Epithelial cell of proximal tubule (primary cell): ENCODE data around the gene WDFY2. TPM values are rescaled to one million over a fixed set of nuclear protein-coding genes. Genes with fewer than 3 reads are reported as not detected.

ENCODE experiments used
- DNase-seq: peaks from one replicate; pipeline ENCODE4 v3.0.0-alpha.2; 2011; ENCODE audit warnings: low read depth
- H3K4me3 ChIP-seq: 2 replicates; pipeline ENCODE4 v1.5.1; 2011; ENCODE audit warnings: low read depth, mild to moderate bottlenecking, low read length
- total RNA-seq: library from RNA; depleted of rRNA; stranded (reverse); fragments of >200 nt; gene quantifications from 2 replicates; pipeline ENCODE4 v1.2.3, GENCODE V29; 2015
- TF ChIP-seq, protein P1 (sequence below): conservative IDR thresholded peaks from 2 replicates; pipeline ENCODE4 v1.5.1; 2012; ENCODE audit warnings: low read depth, mild to moderate bottlenecking, low read length

Gene WDFY2
- total RNA-seq, 1 donor from 2014 or later: 5.1 TPM

- H3K4me3 ChIP-seq: no peak overlapping the region
- TF ChIP-seq, protein P1, sequence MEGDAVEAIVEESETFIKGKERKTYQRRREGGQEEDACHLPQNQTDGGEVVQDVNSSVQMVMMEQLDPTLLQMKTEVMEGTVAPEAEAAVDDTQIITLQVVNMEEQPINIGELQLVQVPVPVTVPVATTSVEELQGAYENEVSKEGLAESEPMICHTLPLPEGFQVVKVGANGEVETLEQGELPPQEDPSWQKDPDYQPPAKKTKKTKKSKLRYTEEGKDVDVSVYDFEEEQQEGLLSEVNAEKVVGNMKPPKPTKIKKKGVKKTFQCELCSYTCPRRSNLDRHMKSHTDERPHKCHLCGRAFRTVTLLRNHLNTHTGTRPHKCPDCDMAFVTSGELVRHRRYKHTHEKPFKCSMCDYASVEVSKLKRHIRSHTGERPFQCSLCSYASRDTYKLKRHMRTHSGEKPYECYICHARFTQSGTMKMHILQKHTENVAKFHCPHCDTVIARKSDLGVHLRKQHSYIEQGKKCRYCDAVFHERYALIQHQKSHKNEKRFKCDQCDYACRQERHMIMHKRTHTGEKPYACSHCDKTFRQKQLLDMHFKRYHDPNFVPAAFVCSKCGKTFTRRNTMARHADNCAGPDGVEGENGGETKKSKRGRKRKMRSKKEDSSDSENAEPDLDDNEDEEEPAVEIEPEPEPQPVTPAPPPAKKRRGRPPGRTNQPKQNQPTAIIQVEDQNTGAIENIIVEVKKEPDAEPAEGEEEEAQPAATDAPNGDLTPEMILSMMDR: no peak
- no peak for DNase-seq
These were observed 195.8 kb downstream of the WDFY2 start for GRCh38 chr13:51780099-51780498.

DNA sequence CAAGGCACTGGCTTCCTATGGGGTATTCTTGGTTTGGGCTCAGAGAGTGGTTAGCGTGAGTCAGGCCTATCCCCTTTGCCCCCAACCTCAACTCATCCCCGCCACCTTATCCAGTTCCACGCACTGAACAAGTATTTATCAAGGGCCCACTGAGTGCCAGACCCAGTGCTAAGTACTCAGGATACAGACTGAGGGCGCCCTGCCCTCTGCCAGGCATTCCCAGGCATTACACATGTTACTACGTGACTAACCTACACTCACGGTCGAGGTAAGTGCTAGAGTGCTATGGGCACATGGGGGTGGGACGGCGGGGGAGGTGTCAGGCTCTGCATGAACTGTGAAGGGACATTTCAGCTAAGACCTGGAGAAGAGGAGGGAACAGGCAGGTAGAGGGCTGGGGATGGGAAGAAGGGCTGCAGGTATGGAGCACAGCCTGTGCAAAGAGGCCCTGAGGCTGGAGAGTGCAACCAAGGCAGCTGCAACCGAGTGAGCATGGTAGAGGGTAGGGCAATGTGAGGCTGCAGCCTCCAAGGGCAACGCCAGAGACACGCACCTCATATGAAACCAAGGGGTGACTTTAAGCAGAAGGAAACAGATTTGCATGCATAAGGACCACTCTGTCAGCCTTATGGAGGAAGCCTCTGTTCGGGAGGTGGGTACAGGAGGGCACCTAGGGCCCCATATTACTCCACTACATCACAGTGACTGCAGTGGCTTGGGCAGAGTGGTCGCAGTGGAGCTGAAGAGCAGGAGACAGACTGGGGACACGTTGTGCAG is 197.2 kb downstream of the WDFY2 start:
- H3K4me3 ChIP-seq: no peak overlapping the region
- TF ChIP-seq, protein P1: peak; percentile 63
- no peak for DNase-seq

DNA sequence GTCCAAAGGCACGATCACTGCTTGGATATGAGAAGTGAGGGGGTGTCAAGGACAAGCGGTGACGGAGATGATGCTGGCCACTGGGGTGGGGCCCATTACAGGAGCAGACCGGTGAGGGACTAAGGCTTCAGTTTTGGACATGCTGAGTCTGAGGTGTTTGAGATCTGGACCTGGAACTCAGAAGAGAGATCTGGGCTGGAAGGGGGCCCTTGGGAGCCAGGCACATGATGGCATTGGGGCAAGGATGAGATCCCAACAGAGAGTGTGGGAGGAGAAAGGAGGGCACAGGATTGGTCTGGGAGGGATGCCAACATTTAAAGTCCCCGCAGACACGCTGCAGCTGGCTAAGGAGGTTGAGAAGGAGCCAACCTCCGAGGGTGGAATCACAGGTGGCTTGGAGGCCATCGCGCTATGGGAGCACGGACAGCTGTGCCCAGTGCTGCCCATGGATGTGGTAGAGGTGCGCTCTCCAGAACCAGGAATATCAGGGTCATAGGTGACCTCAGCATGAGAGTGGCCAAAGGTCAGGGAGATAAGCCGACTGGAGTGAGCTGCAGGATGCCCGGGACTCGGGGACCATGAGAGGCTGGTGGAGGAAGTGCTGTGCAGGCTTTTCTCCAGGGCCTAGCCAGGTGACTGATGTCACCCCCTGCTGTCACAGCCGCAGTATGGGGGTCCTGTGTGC is 197.9 kb downstream of the WDFY2 start:
- TF ChIP-seq, protein P1: no peak
- no peak for DNase-seq
- no peak overlapping the region for H3K4me3 ChIP-seq

- no peak for DNase-seq
- H3K4me3 ChIP-seq: no peak overlapping the region
- TF ChIP-seq, protein P1: no peak
These were observed 199.3 kb downstream of the WDFY2 start for GRCh38 chr13:51783428-51784094.

DNA sequence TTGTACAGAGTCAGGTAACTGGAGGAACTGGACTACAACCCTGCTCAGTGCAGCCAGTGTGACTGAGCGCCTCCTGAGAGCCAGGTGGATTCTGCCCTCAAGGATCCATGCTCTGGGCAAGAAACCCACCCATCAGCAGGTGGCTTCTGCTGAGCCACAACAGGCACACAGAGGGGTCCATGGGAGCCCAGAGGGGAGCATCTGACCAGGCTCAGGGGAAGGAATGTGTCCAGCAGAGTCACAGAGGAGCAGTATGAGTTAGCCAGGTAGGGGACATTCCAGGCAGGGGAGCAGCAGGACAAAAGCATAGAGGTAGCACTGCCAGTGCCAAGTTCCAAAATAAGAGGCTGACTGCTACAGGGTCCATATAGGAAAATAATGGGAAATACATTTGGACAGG is 199.8 kb downstream of the WDFY2 start:
- TF ChIP-seq, protein P1: no peak
- H3K4me3 ChIP-seq: no peak overlapping the region
- no peak for DNase-seq

- TF ChIP-seq, protein P1: no peak
- DNase-seq: no peak
- no peak overlapping the region for H3K4me3 ChIP-seq
These were observed 201.6 kb downstream of the WDFY2 start for GRCh38 chr13:51785712-51786424.
